ENCODE results near the gene GUCA1A. TPM values are rescaled to one million over a fixed set of nuclear protein-coding genes. Genes with fewer than 3 reads are reported as not detected.
"Not testable (repeated sequence)": the region's sequence is repeated elsewhere in the genome, so short reads cannot be mapped to it uniquely, and the experiment has no call there.

GUCA1A gene
- total RNA-seq, 4 donors from 2014 or later, result not detected

DNA sequence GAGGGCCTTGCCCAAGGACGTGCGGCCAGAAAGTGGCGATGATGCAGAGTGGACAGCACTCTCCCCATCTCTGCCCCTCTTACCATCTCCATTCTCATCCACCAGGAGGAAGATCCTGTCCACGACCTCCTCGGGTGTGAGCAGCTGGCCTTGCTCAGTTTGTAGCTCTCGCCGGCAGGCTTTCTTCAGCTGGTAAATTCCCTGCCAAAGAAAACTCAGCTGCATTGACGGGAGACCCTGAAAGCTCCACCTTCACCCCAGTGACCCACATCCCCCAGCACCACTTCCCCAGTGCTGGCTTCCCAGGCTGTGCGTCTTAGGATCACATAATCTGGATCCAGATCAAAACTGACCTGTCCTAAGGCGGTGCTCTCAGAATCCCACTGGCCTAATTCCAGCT, 12.4 kb downstream of the GUCA1A start:
- Histone ChIP-seq H3K9me3 (no peaks in the 10 kb centered on the region), H3K27ac (no peak overlapping the region), H3K36me3 (peaks cover 0 to 22% (median 0%) of the 10 kb centered on the region in 3 donors), H3K4me3 (no peak overlapping the region), H3K4me1 (no peaks in the 10 kb centered on the region), H3K27me3 (no peaks in the 10 kb centered on the region)
- DNase-seq (ENCODE audit: low spot score in 2 of 2), result no peak
- WGBS, 2 donors, result 57 to 59% methylated on average over 10 of the region's 10 CpGs
- TF ChIP-seq EP300 (IDR thresholded peaks at IDR 0.05) (no peak), CTCF (IDR thresholded peaks at IDR 0.05) (no peak)

DNA sequence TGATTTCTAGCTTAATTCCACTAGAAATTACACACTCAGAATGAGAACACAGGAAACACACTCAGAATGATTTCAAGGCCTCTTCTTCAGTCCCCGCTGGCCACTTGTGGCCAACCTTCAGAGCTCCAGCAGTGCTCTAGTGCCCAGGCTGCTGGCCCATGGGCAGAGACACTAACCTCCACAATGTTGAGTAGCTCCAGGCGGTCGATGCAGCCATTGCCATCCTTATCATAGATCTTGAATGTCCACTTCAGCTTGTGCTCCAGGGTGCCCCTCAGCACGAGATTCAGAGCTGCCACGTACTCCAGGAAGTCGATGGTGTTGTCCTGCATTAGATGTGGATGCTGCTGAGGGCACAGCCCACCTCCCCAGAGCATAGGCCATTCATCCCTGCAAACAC, 15.2 kb downstream of the GUCA1A start:
- Histone ChIP-seq H3K36me3 (peaks cover 0 to 30% (median 0%) of the 10 kb centered on the region in 3 donors), H3K27ac (no peak overlapping the region), H3K9me3 (no peaks in the 10 kb centered on the region), H3K27me3 (no peaks in the 10 kb centered on the region), H3K4me1 (no peaks in the 10 kb centered on the region), H3K4me3 (no peak overlapping the region)
- TF ChIP-seq CTCF (IDR thresholded peaks at IDR 0.05), result no peak
- TF ChIP-seq EP300 (IDR thresholded peaks at IDR 0.05), result no peak
- no peak for TF ChIP-seq POLR2A (IDR thresholded peaks at IDR 0.05)
- WGBS, 2 donors, result 90 to 91% methylated on average over 6 of the region's 6 CpGs
- DNase-seq (ENCODE audit: low spot score in 2 of 2), result no peak

DNA sequence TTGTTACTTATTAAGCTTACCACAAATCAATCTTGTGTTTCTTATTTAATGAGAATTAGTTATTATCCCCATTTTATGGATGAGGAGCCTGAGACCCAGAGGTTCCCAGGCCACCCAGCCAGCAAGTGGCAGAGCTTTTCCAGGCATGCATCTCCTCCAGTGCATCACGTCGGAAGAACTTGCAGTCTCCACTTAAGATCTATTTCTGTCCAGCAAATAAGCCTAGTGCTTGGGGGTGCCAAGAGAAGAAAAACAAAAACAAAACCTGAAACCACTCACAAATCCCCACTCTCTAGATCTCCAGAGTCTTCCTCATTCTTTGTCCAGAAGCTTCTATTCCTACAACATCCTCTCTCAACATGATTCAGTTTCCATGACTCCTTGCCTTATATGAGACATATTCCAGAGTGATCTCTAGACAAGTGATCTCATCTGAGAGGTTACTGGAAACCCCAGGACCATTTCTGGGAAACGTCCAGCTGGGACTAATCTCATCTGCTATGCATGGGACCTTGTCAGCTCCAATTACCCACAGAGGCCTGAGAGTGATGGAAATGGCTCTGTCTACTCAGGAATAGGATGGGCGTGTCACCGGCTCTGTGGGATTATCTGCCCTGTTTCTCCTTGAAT, 17.5 kb downstream of the GUCA1A start:
- H3K9me3 ChIP-seq, result no peaks in the 10 kb centered on the region
- no peak overlapping the region for H3K4me3 ChIP-seq
- WGBS, 2 donors, result 74 to 78% methylated on average over 5 of the region's 5 CpGs
- peaks cover 0 to 25% (median 0%) of the 10 kb centered on the region in 3 donors for H3K36me3 ChIP-seq
- H3K27me3 ChIP-seq, result no peaks in the 10 kb centered on the region
- no peak overlapping the region for H3K27ac ChIP-seq
- DNase-seq (ENCODE audit: low spot score in 2 of 2), result no peak
- no peaks in the 10 kb centered on the region for H3K4me1 ChIP-seq
- TF ChIP-seq EP300 (IDR thresholded peaks at IDR 0.05), result no peak
- no peak for TF ChIP-seq CTCF (IDR thresholded peaks at IDR 0.05)
- TF ChIP-seq POLR2A (IDR thresholded peaks at IDR 0.05), result no peak

DNA sequence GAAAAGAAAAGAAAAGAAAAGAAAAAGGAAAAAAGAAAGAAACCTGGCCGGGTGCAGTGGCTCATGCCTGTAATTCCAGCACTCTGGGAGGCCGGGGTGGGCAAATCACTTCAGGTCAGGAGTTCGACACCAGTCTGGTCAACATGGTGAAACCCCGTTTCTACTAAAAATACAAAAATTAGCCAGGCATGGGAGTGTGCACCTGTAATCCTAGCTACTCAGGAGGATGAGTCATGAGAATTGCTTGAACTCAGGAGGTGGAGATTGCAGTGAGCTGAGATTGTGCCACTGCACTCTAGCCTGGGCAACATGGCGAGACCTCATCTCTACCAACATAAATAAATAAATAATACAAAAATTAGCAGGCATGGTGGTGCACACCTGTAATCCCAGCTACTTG, 19.2 kb downstream of the GUCA1A start:
- DNase-seq (ENCODE audit: low spot score in 2 of 2); H3K9me3 ChIP-seq; H3K27ac ChIP-seq; H3K4me3 ChIP-seq; H3K4me1 ChIP-seq; H3K27me3 ChIP-seq: not testable (repeated sequence)
- 94 to 98% methylated on average over 5 of the region's 5 CpGs for WGBS, 2 donors
- peaks cover 0 to 26% (median 0%) of the 10 kb centered on the region in 3 donors for H3K36me3 ChIP-seq

GRCh38 chr6:42193491-42193894, 20.3 kb downstream of the GUCA1A start:
- Histone ChIP-seq H3K36me3 (peaks cover 0 to 31% (median 0%) of the 10 kb centered on the region in 3 donors), H3K9me3 (no peaks in the 10 kb centered on the region), H3K27ac (no peak overlapping the region), H3K4me1 (no peaks in the 10 kb centered on the region), H3K4me3 (no peak overlapping the region), H3K27me3 (no peaks in the 10 kb centered on the region)
- no peak for DNase-seq (ENCODE audit: low spot score in 2 of 2)
- TF ChIP-seq CTCF (IDR thresholded peaks at IDR 0.05) (no peak), EP300 (IDR thresholded peaks at IDR 0.05) (no peak), POLR2A (IDR thresholded peaks at IDR 0.05) (no peak)
- 39 to 47% methylated on average over 8 of the region's 8 CpGs for WGBS, 2 donors

DNA sequence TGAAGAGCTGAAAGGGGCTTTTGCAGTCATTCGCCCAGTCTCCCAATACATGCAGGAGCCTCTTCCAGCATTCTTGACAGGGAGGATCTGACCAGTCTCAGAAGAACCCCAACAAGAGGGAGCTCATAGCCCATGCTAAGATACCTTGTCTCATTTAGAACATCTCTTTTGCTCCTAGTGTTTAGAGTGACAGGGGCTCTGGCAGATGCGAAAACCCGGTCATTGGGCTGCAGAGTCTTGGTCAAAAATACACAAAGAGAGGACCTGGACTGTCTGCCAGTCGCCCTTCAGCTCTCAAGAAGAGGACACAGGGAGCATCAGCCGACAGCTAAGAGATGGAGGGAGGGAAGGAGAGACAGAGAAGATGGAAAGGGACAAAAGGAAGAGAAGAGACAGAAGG, 20.9 kb downstream of the GUCA1A start:
- no peak for DNase-seq (ENCODE audit: low spot score in 2 of 2)
- Histone ChIP-seq H3K4me1 (no peaks in the 10 kb centered on the region), H3K4me3 (no peak overlapping the region), H3K27ac (no peak overlapping the region), H3K9me3 (no peaks in the 10 kb centered on the region), H3K36me3 (peaks cover 0 to 33% (median 0%) of the 10 kb centered on the region in 3 donors), H3K27me3 (no peaks in the 10 kb centered on the region)
- TF ChIP-seq EP300 (IDR thresholded peaks at IDR 0.05) (no peak), CTCF (IDR thresholded peaks at IDR 0.05) (no peak), POLR2A (IDR thresholded peaks at IDR 0.05) (no peak)
- WGBS, 2 donors, result 91 to 93% methylated on average over 5 of the region's 5 CpGs

All from tibial nerve (tissue), 4 donors.